SK-N-SH treated with all-trans-retinoic acid at 6 μM for 48 hours (cell line): ENCODE data around the gene KARS1.

ENCODE experiments used
- ATAC-seq: fragments of 200-7000 bp; cut with Tn5 transposase; 3 replicates; pipeline ENCODE4 v1.9.1; 2020; ENCODE audit warnings: mild to moderate bottlenecking, moderate library complexity
- ARNTL ChIP-seq: fragments of 450-650 bp; formaldehyde crosslinking; IDR thresholded peaks from 2 replicates; pipeline ENCODE4 v1.5.0; 2020; ENCODE audit warnings: low read depth, mild to moderate bottlenecking, moderate library complexity, borderline replicate concordance
- BACH2 ChIP-seq: fragments of 250-450 bp; sonication (Bioruptor Pico); IDR thresholded peaks from 2 replicates; pipeline ENCODE4 v1.9.0; 2021; ENCODE audit warnings: mild to moderate bottlenecking, borderline replicate concordance
- CSDC2 ChIP-seq: fragments of 250-450 bp; sonication (Bioruptor Pico); IDR thresholded peaks from 2 replicates; pipeline ENCODE4 v1.5.0; 2020; ENCODE audit warnings: mild to moderate bottlenecking, moderate library complexity
- ISL1 ChIP-seq: fragments of 250-450 bp; sonication (Bioruptor Pico); IDR thresholded peaks from 2 replicates; pipeline ENCODE4 v2.1.2; 2022; ENCODE audit warnings: mild to moderate bottlenecking, moderate library complexity
- OSR1 ChIP-seq: fragments of 250-450 bp; sonication (Bioruptor Pico); IDR thresholded peaks from 2 replicates; pipeline ENCODE4 v1.8.0; 2022; ENCODE audit warnings: moderate library complexity, mild to moderate bottlenecking, inconsistent platforms
- PPARA ChIP-seq: fragments of 250-450 bp; sonication (Bioruptor Pico); IDR thresholded peaks from 2 replicates; pipeline ENCODE4 v1.5.0; 2020; ENCODE audit warnings: mild to moderate bottlenecking, borderline replicate concordance
- RARB ChIP-seq: fragments of 250-450 bp; sonication (Bioruptor Pico); IDR thresholded peaks from 2 replicates; pipeline ENCODE4 v1.8.0; 2021; ENCODE audit warnings: mild to moderate bottlenecking, moderate library complexity
- SNAI2 ChIP-seq: fragments of 250-450 bp; sonication (Bioruptor Pico); IDR thresholded peaks from 2 replicates; pipeline ENCODE4 v1.5.0; 2020; ENCODE audit warnings: mild to moderate bottlenecking, moderate library complexity
- TCF4 ChIP-seq: fragments of 250-450 bp; sonication (Bioruptor Pico); IDR thresholded peaks from 2 replicates; pipeline ENCODE4 v1.8.0; 2021; ENCODE audit warnings: mild to moderate bottlenecking, moderate library complexity, borderline replicate concordance
- TOX ChIP-seq: fragments of 250-450 bp; sonication (Bioruptor Pico); IDR thresholded peaks from 2 replicates; pipeline ENCODE4 v1.8.0; 2021; ENCODE audit warnings: mild to moderate bottlenecking, moderate library complexity, borderline replicate concordance
- ZC3H10 ChIP-seq: fragments of 250-450 bp; sonication (Bioruptor Pico); IDR thresholded peaks from 2 replicates; pipeline ENCODE4 v1.5.1; 2021; ENCODE audit warnings: mild to moderate bottlenecking, moderate library complexity
- ZFP3 ChIP-seq: fragments of 250-450 bp; sonication (Bioruptor Pico); IDR thresholded peaks from 2 replicates; pipeline ENCODE4 v1.5.0; 2020; ENCODE audit warnings: mild to moderate bottlenecking, moderate library complexity
- ZFP30 ChIP-seq: fragments of 450-650 bp; formaldehyde crosslinking; IDR thresholded peaks from 2 replicates; pipeline ENCODE4 v1.5.0; 2022; ENCODE audit warnings: mild to moderate bottlenecking, moderate library complexity
- ZNF565 ChIP-seq: fragments of 450-650 bp; formaldehyde crosslinking; conservative IDR thresholded peaks from 2 replicates; pipeline ENCODE4 v1.5.0; 2020; ENCODE audit warnings: low read depth, mild to moderate bottlenecking, moderate library complexity
- ZNF8 ChIP-seq: fragments of 450-650 bp; formaldehyde crosslinking; IDR thresholded peaks from 2 replicates; pipeline ENCODE4 v1.5.0; 2020; ENCODE audit warnings: mild to moderate bottlenecking, moderate library complexity
- TF ChIP-seq, protein P1 (sequence below): fragments of 250-450 bp; sonication (Bioruptor Pico); IDR thresholded peaks from 2 replicates; pipeline ENCODE4 v1.5.1; 2021; ENCODE audit warnings: mild to moderate bottlenecking, moderate library complexity
- TF ChIP-seq, protein P2 (sequence below): fragments of 250-450 bp; sonication (Bioruptor Pico); IDR thresholded peaks from 2 replicates; pipeline ENCODE4 v1.5.0; 2020; ENCODE audit warnings: mild to moderate bottlenecking, moderate library complexity
- TF ChIP-seq, protein P3 (sequence below): fragments of 250-450 bp; sonication (Bioruptor Pico); IDR thresholded peaks from 2 replicates; pipeline ENCODE4 v1.8.0; 2021; ENCODE audit warnings: low read depth, mild to moderate bottlenecking, moderate library complexity, borderline replicate concordance
- TF ChIP-seq, protein P4 (sequence below): fragments of 250-450 bp; sonication (Bioruptor Pico); IDR thresholded peaks from 2 replicates; pipeline ENCODE4 v1.5.1; 2020; ENCODE audit warnings: low read depth, mild to moderate bottlenecking, moderate library complexity
- TF ChIP-seq, protein P5 (sequence below): fragments of 250-450 bp; sonication (Bioruptor Pico); IDR thresholded peaks from 2 replicates; pipeline ENCODE4 v1.8.0; 2020; ENCODE audit warnings: mild to moderate bottlenecking, moderate library complexity, borderline replicate concordance

KARS1 gene

DNA sequence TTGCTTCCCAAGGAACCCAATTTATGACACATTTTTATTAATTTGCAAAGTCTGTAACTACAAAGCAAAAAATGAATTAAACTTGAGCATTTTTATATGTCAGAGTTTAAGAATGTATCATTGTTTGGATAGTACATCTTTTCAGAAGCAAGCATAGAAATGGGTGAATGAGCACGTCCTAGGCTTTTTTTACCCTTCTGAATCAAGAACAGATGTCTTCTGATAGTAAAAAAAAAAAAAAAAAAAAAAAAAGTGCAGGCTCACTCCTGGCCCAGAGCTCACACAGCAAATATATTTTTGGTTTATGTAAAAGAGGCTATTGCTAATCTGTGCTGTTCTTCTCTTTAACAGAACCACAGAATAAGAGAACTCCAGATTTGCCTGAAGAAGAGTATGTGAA is 6.5 kb upstream of the KARS1 start:
- peak; percentile 75 for ATAC-seq

DNA sequence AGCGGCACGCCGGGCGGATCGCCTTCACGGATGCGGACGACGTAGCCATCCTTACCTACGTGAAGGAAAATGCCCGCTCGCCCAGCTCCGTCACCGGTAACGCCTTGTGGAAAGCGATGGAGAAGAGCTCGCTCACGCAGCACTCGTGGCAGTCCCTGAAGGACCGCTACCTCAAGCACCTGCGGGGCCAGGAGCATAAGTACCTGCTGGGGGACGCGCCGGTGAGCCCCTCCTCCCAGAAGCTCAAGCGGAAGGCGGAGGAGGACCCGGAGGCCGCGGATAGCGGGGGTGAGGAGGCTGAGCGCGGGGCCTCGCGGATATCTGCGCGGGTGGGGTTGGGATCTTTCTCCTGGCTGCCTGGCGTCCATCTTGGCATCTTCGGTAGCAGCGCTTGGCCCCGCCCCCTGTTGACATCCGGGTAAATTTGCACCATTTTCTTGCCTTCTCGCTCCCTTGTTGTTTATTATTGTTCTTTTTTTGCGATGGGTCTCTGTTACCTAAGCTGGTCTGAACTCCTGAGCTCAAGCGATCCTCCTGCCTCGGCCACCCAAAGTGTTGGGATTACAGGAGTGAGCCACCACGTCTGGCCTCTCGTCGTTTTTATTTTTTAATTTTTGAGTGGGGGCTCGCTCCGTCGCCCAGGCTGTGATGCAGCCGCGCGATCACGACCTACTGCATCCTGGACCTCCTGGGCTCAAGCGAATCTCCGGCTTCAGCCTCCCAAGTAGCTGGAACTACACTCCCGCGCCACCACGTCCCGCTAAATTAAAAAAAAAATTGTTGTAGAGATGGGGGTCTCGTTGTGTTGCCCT is 1.0 kb upstream of the KARS1 start:
- TF ChIP-seq TOX (no peak), ZC3H10 (CRISPR knock-in tag) (no peak), TCF4 (CRISPR knock-in tag) (no peak), ZFP30 (no peak), ZNF8 (CRISPR knock-in tag) (no peak)
- TF ChIP-seq, protein P1, sequence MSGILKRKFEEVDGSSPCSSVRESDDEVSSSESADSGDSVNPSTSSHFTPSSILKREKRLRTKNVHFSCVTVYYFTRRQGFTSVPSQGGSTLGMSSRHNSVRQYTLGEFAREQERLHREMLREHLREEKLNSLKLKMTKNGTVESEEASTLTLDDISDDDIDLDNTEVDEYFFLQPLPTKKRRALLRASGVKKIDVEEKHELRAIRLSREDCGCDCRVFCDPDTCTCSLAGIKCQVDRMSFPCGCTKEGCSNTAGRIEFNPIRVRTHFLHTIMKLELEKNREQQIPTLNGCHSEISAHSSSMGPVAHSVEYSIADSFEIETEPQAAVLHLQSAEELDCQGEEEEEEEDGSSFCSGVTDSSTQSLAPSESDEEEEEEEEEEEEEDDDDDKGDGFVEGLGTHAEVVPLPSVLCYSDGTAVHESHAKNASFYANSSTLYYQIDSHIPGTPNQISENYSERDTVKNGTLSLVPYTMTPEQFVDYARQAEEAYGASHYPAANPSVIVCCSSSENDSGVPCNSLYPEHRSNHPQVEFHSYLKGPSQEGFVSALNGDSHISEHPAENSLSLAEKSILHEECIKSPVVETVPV (CRISPR knock-in tag): no peak
- TF ChIP-seq, protein P2, sequence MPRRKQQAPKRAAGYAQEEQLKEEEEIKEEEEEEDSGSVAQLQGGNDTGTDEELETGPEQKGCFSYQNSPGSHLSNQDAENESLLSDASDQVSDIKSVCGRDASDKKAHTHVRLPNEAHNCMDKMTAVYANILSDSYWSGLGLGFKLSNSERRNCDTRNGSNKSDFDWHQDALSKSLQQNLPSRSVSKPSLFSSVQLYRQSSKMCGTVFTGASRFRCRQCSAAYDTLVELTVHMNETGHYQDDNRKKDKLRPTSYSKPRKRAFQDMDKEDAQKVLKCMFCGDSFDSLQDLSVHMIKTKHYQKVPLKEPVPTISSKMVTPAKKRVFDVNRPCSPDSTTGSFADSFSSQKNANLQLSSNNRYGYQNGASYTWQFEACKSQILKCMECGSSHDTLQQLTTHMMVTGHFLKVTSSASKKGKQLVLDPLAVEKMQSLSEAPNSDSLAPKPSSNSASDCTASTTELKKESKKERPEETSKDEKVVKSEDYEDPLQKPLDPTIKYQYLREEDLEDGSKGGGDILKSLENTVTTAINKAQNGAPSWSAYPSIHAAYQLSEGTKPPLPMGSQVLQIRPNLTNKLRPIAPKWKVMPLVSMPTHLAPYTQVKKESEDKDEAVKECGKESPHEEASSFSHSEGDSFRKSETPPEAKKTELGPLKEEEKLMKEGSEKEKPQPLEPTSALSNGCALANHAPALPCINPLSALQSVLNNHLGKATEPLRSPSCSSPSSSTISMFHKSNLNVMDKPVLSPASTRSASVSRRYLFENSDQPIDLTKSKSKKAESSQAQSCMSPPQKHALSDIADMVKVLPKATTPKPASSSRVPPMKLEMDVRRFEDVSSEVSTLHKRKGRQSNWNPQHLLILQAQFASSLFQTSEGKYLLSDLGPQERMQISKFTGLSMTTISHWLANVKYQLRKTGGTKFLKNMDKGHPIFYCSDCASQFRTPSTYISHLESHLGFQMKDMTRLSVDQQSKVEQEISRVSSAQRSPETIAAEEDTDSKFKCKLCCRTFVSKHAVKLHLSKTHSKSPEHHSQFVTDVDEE (CRISPR knock-in tag): no peak
- ATAC-seq: peak; percentile 70

More for the DNA sequence above, 6.5 kb upstream of the KARS1 start:
- TF ChIP-seq SNAI2 (CRISPR knock-in tag): no peak
- TF ChIP-seq, protein P3, sequence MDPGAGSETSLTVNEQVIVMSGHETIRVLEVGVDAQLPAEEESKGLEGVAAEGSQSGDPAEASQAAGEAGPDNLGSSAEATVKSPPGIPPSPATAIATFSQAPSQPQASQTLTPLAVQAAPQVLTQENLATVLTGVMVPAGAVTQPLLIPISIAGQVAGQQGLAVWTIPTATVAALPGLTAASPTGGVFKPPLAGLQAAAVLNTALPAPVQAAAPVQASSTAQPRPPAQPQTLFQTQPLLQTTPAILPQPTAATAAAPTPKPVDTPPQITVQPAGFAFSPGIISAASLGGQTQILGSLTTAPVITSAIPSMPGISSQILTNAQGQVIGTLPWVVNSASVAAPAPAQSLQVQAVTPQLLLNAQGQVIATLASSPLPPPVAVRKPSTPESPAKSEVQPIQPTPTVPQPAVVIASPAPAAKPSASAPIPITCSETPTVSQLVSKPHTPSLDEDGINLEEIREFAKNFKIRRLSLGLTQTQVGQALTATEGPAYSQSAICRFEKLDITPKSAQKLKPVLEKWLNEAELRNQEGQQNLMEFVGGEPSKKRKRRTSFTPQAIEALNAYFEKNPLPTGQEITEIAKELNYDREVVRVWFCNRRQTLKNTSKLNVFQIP (CRISPR knock-in tag): no peak
- TF ChIP-seq ISL1: no peak
- no peak for TF ChIP-seq OSR1 (CRISPR knock-in tag)
- no peak for TF ChIP-seq BACH2 (CRISPR knock-in tag)
- TF ChIP-seq ZC3H10 (CRISPR knock-in tag): no peak
- no peak for TF ChIP-seq ARNTL (CRISPR knock-in tag)
- TF ChIP-seq ZFP30: no peak
- TF ChIP-seq ZFP3 (CRISPR knock-in tag): no peak
- TF ChIP-seq, protein P4, sequence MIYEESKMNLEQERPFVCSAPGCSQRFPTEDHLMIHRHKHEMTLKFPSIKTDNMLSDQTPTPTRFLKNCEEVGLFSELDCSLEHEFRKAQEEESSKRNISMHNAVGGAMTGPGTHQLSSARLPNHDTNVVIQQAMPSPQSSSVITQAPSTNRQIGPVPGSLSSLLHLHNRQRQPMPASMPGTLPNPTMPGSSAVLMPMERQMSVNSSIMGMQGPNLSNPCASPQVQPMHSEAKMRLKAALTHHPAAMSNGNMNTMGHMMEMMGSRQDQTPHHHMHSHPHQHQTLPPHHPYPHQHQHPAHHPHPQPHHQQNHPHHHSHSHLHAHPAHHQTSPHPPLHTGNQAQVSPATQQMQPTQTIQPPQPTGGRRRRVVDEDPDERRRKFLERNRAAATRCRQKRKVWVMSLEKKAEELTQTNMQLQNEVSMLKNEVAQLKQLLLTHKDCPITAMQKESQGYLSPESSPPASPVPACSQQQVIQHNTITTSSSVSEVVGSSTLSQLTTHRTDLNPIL (CRISPR knock-in tag): no peak
- no peak for TF ChIP-seq ZNF8 (CRISPR knock-in tag)
- TF ChIP-seq ZNF565 (CRISPR knock-in tag): no peak
- TF ChIP-seq RARB (CRISPR knock-in tag): no peak
- TF ChIP-seq CSDC2: no peak

DNA sequence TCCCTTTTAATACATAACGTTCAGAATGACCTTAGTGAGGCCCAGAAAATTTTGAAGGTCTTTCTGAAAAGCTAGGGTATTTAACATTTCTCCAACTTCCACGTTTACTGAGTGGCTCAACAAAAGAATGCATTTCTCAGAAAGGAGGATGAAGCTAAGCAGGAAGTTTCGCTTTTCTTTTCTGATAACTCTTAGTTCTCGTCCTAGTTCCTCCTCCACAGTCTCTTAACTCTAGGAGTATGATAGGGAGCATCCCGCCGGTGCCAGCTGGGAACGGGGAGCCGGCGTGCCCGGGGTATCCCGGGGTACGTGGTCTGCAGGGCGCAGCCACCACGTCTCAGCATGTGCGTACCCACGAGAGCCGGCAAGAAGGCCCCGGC is 363 bp downstream of the KARS1 start:
- peak; percentile 51 for ATAC-seq
- TF ChIP-seq ARNTL (CRISPR knock-in tag) (no peak), ZC3H10 (CRISPR knock-in tag) (no peak), TOX (no peak), ZFP30 (no peak), ISL1 (no peak), PPARA (CRISPR knock-in tag) (no peak), ZNF8 (CRISPR knock-in tag) (no peak)
- TF ChIP-seq, protein P5, sequence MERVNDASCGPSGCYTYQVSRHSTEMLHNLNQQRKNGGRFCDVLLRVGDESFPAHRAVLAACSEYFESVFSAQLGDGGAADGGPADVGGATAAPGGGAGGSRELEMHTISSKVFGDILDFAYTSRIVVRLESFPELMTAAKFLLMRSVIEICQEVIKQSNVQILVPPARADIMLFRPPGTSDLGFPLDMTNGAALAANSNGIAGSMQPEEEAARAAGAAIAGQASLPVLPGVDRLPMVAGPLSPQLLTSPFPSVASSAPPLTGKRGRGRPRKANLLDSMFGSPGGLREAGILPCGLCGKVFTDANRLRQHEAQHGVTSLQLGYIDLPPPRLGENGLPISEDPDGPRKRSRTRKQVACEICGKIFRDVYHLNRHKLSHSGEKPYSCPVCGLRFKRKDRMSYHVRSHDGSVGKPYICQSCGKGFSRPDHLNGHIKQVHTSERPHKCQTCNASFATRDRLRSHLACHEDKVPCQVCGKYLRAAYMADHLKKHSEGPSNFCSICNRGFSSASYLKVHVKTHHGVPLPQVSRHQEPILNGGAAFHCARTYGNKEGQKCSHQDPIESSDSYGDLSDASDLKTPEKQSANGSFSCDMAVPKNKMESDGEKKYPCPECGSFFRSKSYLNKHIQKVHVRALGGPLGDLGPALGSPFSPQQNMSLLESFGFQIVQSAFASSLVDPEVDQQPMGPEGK (CRISPR knock-in tag): no peak
- TF ChIP-seq, protein P1 (CRISPR knock-in tag): no peak
- TF ChIP-seq, protein P2 (CRISPR knock-in tag): no peak
- TF ChIP-seq, protein P3 (CRISPR knock-in tag): no peak
